Activated naive CD4-positive, alpha-beta T cell treated with anti-CD3 and anti-CD28 coated beads, Interleukin-2, amount 50 U/mL, for 16 hours (primary cell): ENCODE measurements around the gene TBC1D30.

Experiments
- DNase-seq: peaks from one replicate; pipeline ENCODE4 v3.0.0-alpha.2; 2020

Gene TBC1D30

DNA sequence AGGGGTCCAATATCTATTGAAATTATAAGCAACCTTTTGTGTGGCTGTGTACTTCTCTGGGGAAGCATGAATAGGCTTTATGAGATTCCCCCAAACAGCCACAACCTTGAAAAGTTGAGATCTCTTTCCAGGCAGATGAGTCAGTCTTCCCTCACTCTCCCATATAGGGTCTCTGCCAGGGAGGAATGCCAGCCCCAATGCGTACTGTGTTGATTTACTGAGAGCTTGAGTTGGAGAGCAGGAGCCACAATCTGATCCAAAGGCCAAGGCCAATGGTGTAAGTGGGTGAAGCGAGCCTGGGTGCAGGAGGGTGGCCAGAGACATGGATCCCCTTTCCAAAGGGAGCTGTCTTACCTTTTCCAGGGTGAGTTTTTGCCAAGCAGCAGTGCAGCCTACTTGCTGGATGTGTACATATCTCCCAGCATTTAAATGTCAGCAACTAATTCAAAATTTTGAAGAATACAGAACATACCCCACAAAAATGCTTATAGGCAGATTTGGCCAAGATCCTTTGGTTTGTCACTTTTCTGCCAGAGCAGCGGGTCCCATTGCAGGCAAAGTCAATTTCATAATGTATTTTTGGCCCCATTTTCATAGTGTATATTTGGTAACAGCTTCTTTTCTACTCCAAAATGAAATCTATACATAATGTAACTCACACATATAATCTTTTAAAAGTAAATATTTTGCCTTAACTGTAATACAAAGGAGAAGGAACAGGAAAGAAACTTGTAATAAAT is 88.2 kb downstream of the TBC1D30 start:
- DNase-seq: no peak

DNA sequence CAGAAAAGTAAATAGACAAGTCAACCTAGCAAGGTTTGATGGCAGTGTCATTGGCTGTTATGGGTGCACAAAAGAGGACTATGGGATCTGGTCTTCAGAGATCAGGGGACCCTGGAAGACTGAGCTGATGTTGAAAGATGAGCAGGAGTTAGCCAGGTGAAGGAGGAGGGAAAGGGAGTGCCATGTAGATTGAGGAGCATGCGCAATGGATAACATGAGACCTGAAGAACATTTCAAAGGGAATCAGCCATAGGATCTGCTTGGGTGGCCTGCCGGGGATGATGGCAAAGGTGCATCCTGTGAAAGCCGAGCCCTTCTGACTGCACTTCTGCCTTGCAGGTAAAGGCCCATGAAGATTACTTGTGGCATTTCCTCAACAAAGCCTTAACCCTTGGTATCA is 90.8 kb downstream of the TBC1D30 start:
- no peak for DNase-seq

GRCh38 chr12:64916411-64917261 is 92.2 kb downstream of the TBC1D30 start:
- DNase-seq: no peak

DNA sequence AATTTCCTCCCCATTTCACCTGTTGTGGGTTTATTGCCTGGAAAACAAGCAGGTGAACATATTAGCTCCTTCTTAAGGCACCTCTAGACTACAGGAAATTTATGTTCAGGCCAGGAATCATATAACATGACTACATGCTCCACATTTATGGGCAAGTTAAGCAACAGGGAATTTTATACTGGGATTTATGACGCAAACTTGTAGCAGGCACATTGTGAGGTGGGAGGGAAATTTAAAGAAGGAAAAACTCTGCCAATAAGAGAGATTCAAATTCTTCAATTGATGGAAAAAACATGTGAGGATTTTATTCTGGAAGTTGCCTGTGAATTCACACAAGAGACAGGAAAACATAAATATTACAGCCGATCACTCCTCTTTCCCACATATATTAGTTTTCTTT is 93.9 kb downstream of the TBC1D30 start:
- DNase-seq: no peak

DNA sequence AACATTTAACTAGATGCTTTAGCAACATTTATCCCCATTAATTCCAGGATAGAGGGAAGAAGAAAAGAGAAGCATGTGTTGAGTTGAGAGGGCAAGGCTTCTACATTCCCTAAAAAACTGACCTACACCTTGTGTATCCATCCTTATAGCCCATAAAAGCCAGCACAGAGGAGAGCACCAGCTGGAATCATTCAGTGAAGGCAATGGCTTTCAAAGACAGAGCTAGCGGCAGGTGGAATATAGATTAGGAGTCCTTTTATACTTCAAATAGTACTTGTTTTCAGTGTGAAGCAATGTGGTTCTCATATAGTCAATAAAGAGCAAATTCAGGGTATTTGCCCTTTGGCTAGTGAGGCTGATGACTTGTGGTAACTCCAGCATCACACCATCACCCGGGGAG is 94.4 kb downstream of the TBC1D30 start:
- no peak for DNase-seq

GRCh38 chr12:64922853-64923252 is 98.4 kb downstream of the TBC1D30 start:
- no peak for DNase-seq

GRCh38 chr12:64923536-64923935 is 99.1 kb downstream of the TBC1D30 start:
- DNase-seq: no peak
